ENCODE measurements around the gene MTA2. TPM values are rescaled to one million over a fixed set of nuclear protein-coding genes. Genes with fewer than 3 reads are reported as not detected.

Gene MTA2
- total and polyA plus RNA-seq, 9 donors, result 41.5 to 130 (median 89.8) TPM

GRCh38 chr11:62575156-62575555, 26.5 kb downstream of the MTA2 start:
- no peaks in the 10 kb centered on the region for H3K9me3 ChIP-seq
- no peaks in the 10 kb centered on the region for H3K36me3 ChIP-seq
- H3K27me3 ChIP-seq, result no peaks in the 10 kb centered on the region
- DNase-seq, result peak in 3 of 5 donors; percentile 60 to 62 (median 61)
- H3K4me3 ChIP-seq, result peak overlapping the region; percentile 64
- intact Hi-C loops (cut with DNase I), result no loop called here
- H3K4me1 ChIP-seq (ENCODE audit: insufficient read depth), result peaks cover 7% of the 10 kb centered on the region
- peak overlapping the region; percentile 78 to 85 for H3K27ac ChIP-seq
- TF ChIP-seq POLR2A (IDR thresholded peaks at IDR 0.05) (no peak), CTCF (IDR thresholded peaks at IDR 0.05) (no peak), EP300 (IDR thresholded peaks at IDR 0.05) (no peak)
- WGBS, 3 donors, result 21 to 24% (median 24%) methylated on average over 17 of the region's 17 CpGs

GRCh38 chr11:62574363-62575071, 27.1 kb downstream of the MTA2 start:
- peak overlapping the region; percentile 64 for H3K4me3 ChIP-seq
- peak; percentile 50 to 71 (median 51) for DNase-seq
- peaks cover 7% of the 10 kb centered on the region for H3K4me1 ChIP-seq (ENCODE audit: insufficient read depth)
- no peaks in the 10 kb centered on the region for H3K9me3 ChIP-seq
- H3K36me3 ChIP-seq, result no peaks in the 10 kb centered on the region
- intact Hi-C loops (cut with DNase I), result no loop called here
- H3K27ac ChIP-seq, result peak overlapping the region; percentile 78 to 85
- no peak for TF ChIP-seq CTCF (IDR thresholded peaks at IDR 0.05)
- no peak for TF ChIP-seq EP300 (IDR thresholded peaks at IDR 0.05)
- no peak for TF ChIP-seq POLR2A (IDR thresholded peaks at IDR 0.05)
- no peaks in the 10 kb centered on the region for H3K27me3 ChIP-seq
- 0 to 1% (median 1%) methylated on average over 33 of the region's 33 CpGs for WGBS, 3 donors

- TF ChIP-seq POLR2A (IDR thresholded peaks at IDR 0.05), result peak; percentile 66
- no peak for TF ChIP-seq CTCF (IDR thresholded peaks at IDR 0.05)
- no peak for TF ChIP-seq EP300 (IDR thresholded peaks at IDR 0.05)
- no peaks in the 10 kb centered on the region for H3K36me3 ChIP-seq
- H3K27ac ChIP-seq, result peak within 1 kb of the TSS; percentile 78 to 85
- intact Hi-C loops (cut with DNase I), result no loop called here
- H3K9me3 ChIP-seq, result no peaks in the 10 kb centered on the region
- 1% methylated on average over 46 of the region's 46 CpGs for WGBS, 3 donors
- H3K4me3 ChIP-seq, result peak within 1 kb of the TSS; percentile 85
- no peaks in the 10 kb centered on the region for H3K27me3 ChIP-seq
- H3K4me1 ChIP-seq (ENCODE audit: insufficient read depth), result peaks cover 7% of the 10 kb centered on the region
- DNase-seq, result peak; percentile 97 to 99 (median 98)
These were observed 27.9 kb downstream of the MTA2 start, which contains the start of gene EEF1G for GRCh38 chr11:62573592-62574362. Gene EEF1G, minus strand, starts transcription at chr11:62573891. Its CDS starts 49 bp downstream, at chr11:62573842.

GRCh38 chr11:62573006-62573591, 28.6 kb downstream of the MTA2 start:
- H3K27ac ChIP-seq, result peak overlapping the region; percentile 38 to 45
- H3K4me3 ChIP-seq, result peak overlapping the region; percentile 85
- no peaks in the 10 kb centered on the region for H3K36me3 ChIP-seq
- no peaks in the 10 kb centered on the region for H3K27me3 ChIP-seq
- intact Hi-C loops (cut with DNase I), result no loop called here
- DNase-seq, result no peak
- H3K9me3 ChIP-seq, result no peaks in the 10 kb centered on the region
- TF ChIP-seq POLR2A (IDR thresholded peaks at IDR 0.05) (no peak), CTCF (IDR thresholded peaks at IDR 0.05) (no peak), EP300 (IDR thresholded peaks at IDR 0.05) (no peak)
- peaks cover 7% of the 10 kb centered on the region for H3K4me1 ChIP-seq (ENCODE audit: insufficient read depth)
- 0 to 1% (median 0%) methylated on average over 33 of the region's 33 CpGs for WGBS, 3 donors
